Peyer's patch (tissue), 4 donors: ENCODE data around the gene GALNT2. TPM values are rescaled to one million over a fixed set of nuclear protein-coding genes. Genes with fewer than 3 reads are reported as not detected.

Source experiments
- DNase-seq, 3 donors: peaks; one replicate each; pipeline ENCODE4 v3.0.0-alpha.2; 2017 to 2019
- H3K27ac ChIP-seq, 4 donors: fragments of 200-600 bp; sonication (generic); one replicate each; pipeline ENCODE4 v1.5.1; 2016 to 2019
- H3K27me3 ChIP-seq, 2 donors: fragments of 200-600 bp; sonication (generic); one replicate each; pipeline ENCODE4 v1.5.1; 2019
- H3K36me3 ChIP-seq, 3 donors: fragments of 200-600 bp; sonication (generic); one replicate each; pipeline ENCODE4 v1.5.1; 2016 to 2019
- H3K4me1 ChIP-seq, 4 donors: fragments of 200-600 bp; sonication (generic); one replicate each; pipeline ENCODE4 v1.5.1; 2016 to 2019
- H3K4me3 ChIP-seq, 4 donors: fragments of 200-600 bp; sonication (generic); 1 replicate in 3 of 4; 2 replicates in 1 of 4; pipeline ENCODE4 v1.5.1; 2016 to 2019; ENCODE audit warnings: mild to moderate bottlenecking in 1 of 4
- H3K9me3 ChIP-seq, 4 donors: fragments of 200-600 bp; sonication (generic); one replicate each; pipeline ENCODE4 v1.5.1; 2016 to 2019; ENCODE audit warnings: mild to moderate bottlenecking in 1 of 4
- POLR2A ChIP-seq, 2 donors: fragments of 450-650 bp; IDR thresholded peaks; one replicate each; pipeline ENCODE4 v1.5.1; 2017; ENCODE audit warnings: antibody characterized with exemption in 2 of 2, mild to moderate bottlenecking in 2 of 2, moderate library complexity in 2 of 2
- total RNA-seq, 4 donors: library from RNA; depleted of rRNA; stranded (reverse); fragments of >200 nt; gene quantifications; one replicate each; pipeline ENCODE4 v1.1.0, GENCODE V29; 2016
- TF ChIP-seq, protein P1 (sequence below), 6 experiments: fragments of 450-650 bp in 4 of 6; fragments of 200-600 bp in 2 of 6; sonication (generic) in 1 of 6; IDR thresholded peaks; one replicate each; pipeline ENCODE4 v1.5.1; 2017 to 2019; ENCODE audit warnings: antibody characterized with exemption in 6 of 6, mild to moderate bottlenecking in 3 of 6, moderate library complexity in 1 of 6

GALNT2 gene
- total RNA-seq, 4 donors from 2014 or later = 36.3 to 52.5 (median 43.6) TPM

DNA sequence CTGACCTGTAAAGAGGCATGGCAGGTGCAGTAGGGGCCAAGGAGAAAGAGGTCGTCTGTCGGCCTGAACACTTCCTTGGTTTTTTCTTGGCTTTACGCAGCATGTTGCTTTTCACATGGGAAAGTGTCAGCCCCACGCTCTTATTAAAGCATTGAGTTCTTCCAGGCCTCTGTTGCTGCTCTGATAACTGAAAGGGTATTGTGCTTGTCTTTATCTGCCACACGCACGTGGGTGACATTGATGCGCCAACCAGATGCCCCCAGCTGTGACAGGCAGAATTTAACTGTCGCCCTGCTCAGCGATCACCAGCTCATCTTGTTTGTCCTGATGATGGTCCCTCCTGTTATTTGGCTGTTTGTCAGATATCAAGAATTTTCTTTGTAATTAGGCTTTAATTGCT, 76.5 kb downstream of the GALNT2 start:
- TF ChIP-seq, protein P1, sequence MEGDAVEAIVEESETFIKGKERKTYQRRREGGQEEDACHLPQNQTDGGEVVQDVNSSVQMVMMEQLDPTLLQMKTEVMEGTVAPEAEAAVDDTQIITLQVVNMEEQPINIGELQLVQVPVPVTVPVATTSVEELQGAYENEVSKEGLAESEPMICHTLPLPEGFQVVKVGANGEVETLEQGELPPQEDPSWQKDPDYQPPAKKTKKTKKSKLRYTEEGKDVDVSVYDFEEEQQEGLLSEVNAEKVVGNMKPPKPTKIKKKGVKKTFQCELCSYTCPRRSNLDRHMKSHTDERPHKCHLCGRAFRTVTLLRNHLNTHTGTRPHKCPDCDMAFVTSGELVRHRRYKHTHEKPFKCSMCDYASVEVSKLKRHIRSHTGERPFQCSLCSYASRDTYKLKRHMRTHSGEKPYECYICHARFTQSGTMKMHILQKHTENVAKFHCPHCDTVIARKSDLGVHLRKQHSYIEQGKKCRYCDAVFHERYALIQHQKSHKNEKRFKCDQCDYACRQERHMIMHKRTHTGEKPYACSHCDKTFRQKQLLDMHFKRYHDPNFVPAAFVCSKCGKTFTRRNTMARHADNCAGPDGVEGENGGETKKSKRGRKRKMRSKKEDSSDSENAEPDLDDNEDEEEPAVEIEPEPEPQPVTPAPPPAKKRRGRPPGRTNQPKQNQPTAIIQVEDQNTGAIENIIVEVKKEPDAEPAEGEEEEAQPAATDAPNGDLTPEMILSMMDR (IDR thresholded peaks at IDR 0.05) = no peak
- no peak for TF ChIP-seq POLR2A (IDR thresholded peaks at IDR 0.05)
- Histone ChIP-seq H3K4me1 (peaks cover 0 to 28% (median 6%) of the 10 kb centered on the region in 4 donors), H3K9me3 (no peaks in the 10 kb centered on the region), H3K27me3 (no peaks in the 10 kb centered on the region), H3K4me3 (no peak overlapping the region), H3K36me3 (no peaks in the 10 kb centered on the region), H3K27ac (no peak overlapping the region)
- no peak for DNase-seq

DNA sequence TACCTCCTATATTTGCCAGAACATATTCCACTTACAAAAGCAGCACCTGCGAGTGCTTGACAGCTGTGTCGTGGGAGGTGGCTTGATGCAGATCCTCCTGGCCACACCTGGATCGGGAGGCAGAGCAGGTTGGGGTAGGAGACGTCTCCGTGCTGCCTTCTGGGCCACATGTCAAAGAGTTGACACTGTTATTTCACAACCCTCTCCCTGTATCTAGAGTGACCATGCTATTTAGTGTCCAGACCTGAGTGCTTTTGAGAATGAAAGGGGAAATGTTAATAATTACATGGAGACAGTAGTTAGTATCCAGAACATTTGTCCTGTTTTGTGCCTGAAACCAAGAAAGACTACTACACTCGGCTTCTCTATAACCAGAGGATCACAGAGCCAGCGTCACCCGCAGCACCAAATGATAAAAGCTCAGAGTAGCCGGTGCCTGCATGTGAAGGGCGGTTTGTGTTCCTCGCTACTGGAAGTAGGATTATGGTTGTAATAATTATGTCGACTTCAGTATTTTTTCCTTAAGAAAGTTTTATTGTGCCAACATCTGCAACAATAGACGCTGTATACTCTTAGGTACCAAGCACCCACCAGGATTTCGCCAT, 77.1 kb downstream of the GALNT2 start:
- Histone ChIP-seq H3K9me3 (no peaks in the 10 kb centered on the region), H3K4me3 (no peak overlapping the region), H3K4me1 (peaks cover 0 to 34% (median 6%) of the 10 kb centered on the region in 4 donors), H3K27me3 (no peaks in the 10 kb centered on the region), H3K36me3 (no peaks in the 10 kb centered on the region), H3K27ac (no peak overlapping the region)
- DNase-seq = no peak
- TF ChIP-seq, protein P1 (IDR thresholded peaks at IDR 0.05) = no peak
- no peak for TF ChIP-seq POLR2A (IDR thresholded peaks at IDR 0.05)

DNA sequence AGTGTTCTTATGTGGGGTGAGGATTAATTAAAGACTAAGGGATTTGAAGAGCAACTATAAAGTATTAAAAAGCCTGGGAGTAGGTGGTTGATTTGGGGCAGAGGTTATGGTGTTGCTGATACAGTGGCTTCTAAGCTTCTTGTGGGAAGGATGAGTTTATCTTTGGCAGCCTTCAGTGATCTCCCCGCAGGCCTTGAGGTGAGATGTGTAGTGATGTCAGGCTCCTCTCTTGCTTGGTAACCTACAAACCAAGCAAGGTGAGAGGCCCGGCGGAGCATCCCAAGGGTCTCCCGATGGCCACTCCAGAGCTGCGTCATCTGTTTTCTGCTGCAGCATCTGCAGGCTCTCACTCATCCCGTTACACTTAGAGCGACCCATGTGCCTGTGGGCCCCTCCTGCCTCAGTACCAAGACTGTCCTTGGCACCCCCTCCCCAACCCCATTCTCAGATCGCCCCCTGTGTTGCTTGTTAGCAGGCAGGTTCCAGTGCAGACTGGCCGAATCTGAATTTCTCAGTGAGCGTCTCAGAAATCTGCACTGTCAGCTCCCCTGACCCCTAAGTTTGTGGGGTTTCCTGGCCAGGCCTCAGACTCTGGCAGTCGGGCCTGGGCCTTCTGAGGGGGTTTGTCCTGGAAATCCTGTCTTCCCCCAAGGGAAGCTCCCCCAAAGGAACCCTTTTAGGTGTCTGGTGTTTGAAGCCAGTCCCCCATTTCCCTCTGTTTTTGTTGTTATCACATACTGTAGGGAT, 77.9 kb downstream of the GALNT2 start:
- DNase-seq = no peak
- no peaks in the 10 kb centered on the region for H3K36me3 ChIP-seq
- H3K4me3 ChIP-seq = no peak overlapping the region
- no peaks in the 10 kb centered on the region for H3K9me3 ChIP-seq
- peaks cover 0 to 35% (median 6%) of the 10 kb centered on the region in 4 donors for H3K4me1 ChIP-seq
- TF ChIP-seq POLR2A (IDR thresholded peaks at IDR 0.05) = no peak
- TF ChIP-seq, protein P1 (IDR thresholded peaks at IDR 0.05) = no peak
- no peaks in the 10 kb centered on the region for H3K27me3 ChIP-seq
- peak overlapping the region in 1 of 4 donors; percentile 39 for H3K27ac ChIP-seq

DNA sequence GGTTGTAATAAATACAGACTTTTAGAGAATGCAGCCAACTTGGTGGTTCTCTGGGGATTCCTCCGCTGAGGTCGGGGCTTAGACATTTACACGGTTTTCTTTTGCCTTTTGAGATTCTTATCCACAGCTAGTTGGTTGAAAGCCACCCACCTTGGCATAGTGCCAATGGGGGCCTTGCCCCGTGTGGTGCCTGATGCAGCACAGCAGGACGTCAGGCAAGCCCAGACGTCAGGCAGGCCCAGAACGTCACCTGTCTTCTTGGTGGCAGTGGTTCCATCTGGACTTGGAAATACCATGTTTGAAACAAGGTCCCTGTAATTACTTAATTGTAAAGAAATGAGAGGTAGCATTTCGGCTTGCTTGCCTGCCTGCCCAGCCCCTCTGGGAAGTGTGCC, 78.5 kb downstream of the GALNT2 start:
- Histone ChIP-seq H3K27ac (peak overlapping the region; percentile 7 to 65 (median 44)), H3K4me1 (peaks cover 0 to 29% (median 6%) of the 10 kb centered on the region in 4 donors), H3K9me3 (no peaks in the 10 kb centered on the region), H3K36me3 (no peaks in the 10 kb centered on the region), H3K4me3 (no peak overlapping the region), H3K27me3 (no peaks in the 10 kb centered on the region)
- TF ChIP-seq, protein P1 (IDR thresholded peaks at IDR 0.05) = no peak
- TF ChIP-seq POLR2A (IDR thresholded peaks at IDR 0.05) = no peak
- DNase-seq = no peak

DNA sequence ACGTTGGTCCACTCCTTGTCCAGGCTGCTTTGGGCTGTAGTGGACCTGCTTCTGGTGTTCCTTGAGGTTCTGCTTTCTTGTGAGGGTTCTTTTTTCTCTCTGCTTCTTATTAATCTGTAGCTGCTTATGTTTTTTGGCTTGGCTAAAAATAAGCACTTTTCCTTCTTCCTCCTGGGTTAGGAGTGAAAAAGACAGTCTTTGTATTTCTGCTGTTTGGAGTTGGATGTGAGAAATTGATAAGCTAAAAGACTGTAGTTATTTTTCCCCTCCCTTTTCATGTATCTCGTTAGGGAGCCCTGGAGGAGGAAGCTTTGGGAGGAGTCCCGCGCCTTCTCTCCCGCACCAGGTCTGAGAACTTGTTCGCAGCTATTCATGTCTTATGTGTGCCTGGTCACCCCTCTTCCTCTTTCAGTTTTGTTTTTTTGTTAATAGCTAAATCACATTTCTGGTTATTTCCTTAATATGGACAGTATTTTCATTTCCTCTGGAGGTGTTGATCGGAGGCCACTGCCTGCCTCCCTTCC, 79.0 kb downstream of the GALNT2 start:
- DNase-seq = peak in 2 of 3 donors; percentile 46 to 69
- no peak for TF ChIP-seq POLR2A (IDR thresholded peaks at IDR 0.05)
- TF ChIP-seq, protein P1 (IDR thresholded peaks at IDR 0.05) = no peak
- Histone ChIP-seq H3K9me3 (no peaks in the 10 kb centered on the region), H3K27me3 (no peaks in the 10 kb centered on the region), H3K4me1 (peaks cover 0 to 24% (median 6%) of the 10 kb centered on the region in 4 donors), H3K27ac (peak overlapping the region; percentile 7 to 65 (median 44)), H3K4me3 (no peak overlapping the region), H3K36me3 (no peaks in the 10 kb centered on the region)
